GM23338 (cell line): ENCODE results near the gene PCDHA10. TPM values are rescaled to one million over a fixed set of nuclear protein-coding genes. Genes with fewer than 3 reads are reported as not detected.
"Not testable (repeated sequence)": the region's sequence is repeated elsewhere in the genome, so short reads cannot be mapped to it uniquely, and the experiment has no call there.

Source experiments
- ATAC-seq: fragments of 200-7000 bp; cut with Tn5 transposase; 3 replicates; pipeline ENCODE4 v1.9.1; 2020
- DNase-seq: peaks from one replicate; pipeline ENCODE4 v3.0.0-alpha.2; 2015; ENCODE audit warnings: low spot score
- H2AFZ ChIP-seq: fragments of 200-600 bp; sonication (generic); 2 replicates; pipeline ENCODE4 v1.8.0; 2016; ENCODE audit warnings: antibody characterized with exemption, mild to moderate bottlenecking, moderate library complexity
- H3F3A ChIP-seq: fragments of 200-600 bp; sonication (generic); replicated peaks from 2 replicates; pipeline ENCODE4 v1.8.0; 2017; ENCODE audit warnings: antibody characterized with exemption, mixed run types, low read depth
- H3K27ac ChIP-seq: fragments of 200-600 bp; sonication (generic); 2 replicates; pipeline ENCODE4 v1.6.1; 2016; ENCODE audit warnings: low read depth
- H3K27me3 ChIP-seq: fragments of 200-600 bp; sonication (generic); 2 replicates; pipeline ENCODE4 v1.8.0; 2016; ENCODE audit warnings: mild to moderate bottlenecking, mixed run types, moderate library complexity; ENCODE audit not compliant: insufficient read depth
- H3K36me3 ChIP-seq: fragments of 200-600 bp; sonication (generic); 2 replicates; pipeline ENCODE4 v1.8.0; 2016; ENCODE audit warnings: mild to moderate bottlenecking; ENCODE audit not compliant: insufficient read depth
- H3K4me1 ChIP-seq: fragments of 200-600 bp; sonication (generic); 2 replicates; pipeline ENCODE4 v1.8.0; 2016; ENCODE audit warnings: mild to moderate bottlenecking, moderate library complexity; ENCODE audit not compliant: insufficient read depth
- H3K4me2 ChIP-seq: fragments of 200-600 bp; sonication (generic); 2 replicates; pipeline ENCODE4 v1.7.1; 2017; ENCODE audit warnings: mixed run types
- H3K4me3 ChIP-seq: fragments of 200-600 bp; sonication (generic); 2 replicates; pipeline ENCODE4 v1.6.1; 2016; ENCODE audit warnings: mixed run types
- H3K79me2 ChIP-seq: fragments of 200-600 bp; sonication (generic); replicated peaks from 2 replicates; pipeline ENCODE4 v1.8.0; 2017; ENCODE audit warnings: mild to moderate bottlenecking; ENCODE audit not compliant: insufficient read depth
- H3K9me2 ChIP-seq: fragments of 200-600 bp; sonication (generic); 2 replicates; pipeline ENCODE4 v1.8.0; 2017; ENCODE audit not compliant: insufficient read depth
- H4K20me1 ChIP-seq: fragments of 200-600 bp; sonication (generic); replicated peaks from 2 replicates; pipeline ENCODE4 v1.8.0; 2017; ENCODE audit warnings: mild to moderate bottlenecking; ENCODE audit not compliant: insufficient read depth
- H3K27ac Mint-ChIP-seq: 2 replicates; pipeline ENCODE4 v1.8.0; 2020; ENCODE audit warnings: inconsistent platforms, mild to moderate bottlenecking, moderate library complexity, mixed read lengths
- H3K27me3 Mint-ChIP-seq: 3 replicates; pipeline ENCODE4 v1.8.0; 2022; ENCODE audit warnings: low read depth, mild to moderate bottlenecking, moderate library complexity, mixed read lengths, inconsistent platforms; ENCODE audit not compliant: insufficient read depth, poor library complexity
- H3K36me3 Mint-ChIP-seq: 3 replicates; pipeline ENCODE4 v1.8.0; 2021; ENCODE audit warnings: low read depth, mild to moderate bottlenecking, inconsistent platforms, moderate library complexity, mixed read lengths
- H3K4me1 Mint-ChIP-seq: 3 replicates; pipeline ENCODE4 v1.8.0; 2020; ENCODE audit warnings: mild to moderate bottlenecking, inconsistent platforms, mixed read lengths
- H3K4me3 Mint-ChIP-seq: 3 replicates; pipeline ENCODE4 v1.8.0; 2021; ENCODE audit warnings: moderate library complexity, mild to moderate bottlenecking, inconsistent platforms, mixed read lengths
- H3K9me3 Mint-ChIP-seq: 3 replicates; pipeline ENCODE4 v1.8.0; 2020; ENCODE audit warnings: moderate library complexity, mild to moderate bottlenecking, inconsistent platforms, mixed read lengths
- CTCF ChIP-seq, 2 experiments: fragments of 200-600 bp in 1 of 2; sonication (generic) in 1 of 2; conservative IDR thresholded peaks; 2 replicates each; pipeline versions ENCODE4 v1.5.1 to v1.6.1; 2016 to 2017; ENCODE audit warnings: antibody characterized with exemption in 2 of 2, low read depth in 2 of 2, mild to moderate bottlenecking in 2 of 2, moderate library complexity in 1 of 2
- ETS1 ChIP-seq: IDR thresholded peaks from 2 replicates; pipeline ENCODE4 v1.6.1; 2016; ENCODE audit warnings: antibody characterized with exemption
- EZH2 ChIP-seq: fragments of 200-600 bp; sonication (generic); IDR thresholded peaks from one replicate; pipeline ENCODE4 v1.8.0; 2017; ENCODE audit warnings: antibody characterized with exemption, mild to moderate bottlenecking, low read depth; ENCODE audit not compliant: unreplicated experiment
- EZH2phosphoT487 ChIP-seq: fragments of 200-600 bp; sonication (generic); IDR thresholded peaks from one replicate; pipeline ENCODE4 v1.8.1; 2018; ENCODE audit warnings: antibody characterized with exemption; ENCODE audit not compliant: unreplicated experiment
- JUNB ChIP-seq: IDR thresholded peaks from one replicate; pipeline ENCODE4 v1.6.1; 2016; ENCODE audit warnings: antibody characterized with exemption; ENCODE audit not compliant: unreplicated experiment
- polyA plus RNA-seq: library from polyadenylated mRNA; unstranded; fragments of >200 nt; fragmentation: Nextera tagmentation; extraction: Ambion mirVana; gene quantifications from 2 replicates; pipeline ENCODE4 v1.2.1, GENCODE V29; 2016
- total RNA-seq: library from RNA; depleted of rRNA; stranded (reverse); fragments of >200 nt; shearing (Covaris generic); gene quantifications from 2 replicates; pipeline ENCODE4 v1.2.3, GENCODE V29; 2014

The PCDHA10 gene
- total and polyA plus RNA-seq, 2 experiments from 2014 or later, result 3.9 to 11.6 TPM

DNA sequence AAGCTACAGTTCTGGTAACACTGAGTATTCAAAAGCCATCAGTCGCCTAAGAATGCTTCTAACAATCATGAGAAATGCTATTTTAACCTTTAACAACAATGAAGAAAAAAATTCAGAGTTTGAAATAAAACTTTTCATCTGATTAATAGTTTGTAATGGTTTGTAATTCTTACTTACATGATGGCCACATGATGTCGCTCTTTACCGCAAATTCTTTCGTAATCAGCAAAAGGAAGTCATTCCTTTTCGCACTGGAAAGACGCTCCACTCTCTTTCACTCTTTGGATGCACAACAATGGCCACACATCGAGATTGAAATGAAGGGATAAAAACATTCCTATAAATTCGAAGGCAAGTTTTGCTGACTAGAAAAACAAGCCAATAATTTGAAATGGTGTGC lies 21.7 kb upstream of the PCDHA10 start, which contains the start of gene PCDHA7:
Gene PCDHA7 (plus strand): TSS at position 277 of the 400 bp plus-strand sequence. CDS start 115 bp downstream, at position 392.
- Mint-ChIP-seq H3K27me3 (peaks cover 3% of the 10 kb centered on the region), H3K4me1 (no peaks in the 10 kb centered on the region), H3K27ac (peak within 1 kb of the TSS; percentile 51; the same call in 1 of the 2 replicates), H3K36me3 (peaks cover 28% of the 10 kb centered on the region; the same call in 2 of the 3 replicates), H3K9me3 (peaks cover 10% of the 10 kb centered on the region), H3K4me3 (peak within 1 kb of the TSS; percentile 74)
- TF ChIP-seq EZH2phosphoT487 (no peak), ETS1 (no peak), EZH2 (no peak), CTCF (conservative IDR thresholded peaks at IDR 0.05; ENCODE audit: low read depth in 2 of 2) (peak; percentile 64 to 72), JUNB (no peak)
- no peaks in the 10 kb centered on the region for H3K36me3 ChIP-seq
- peak within 1 kb of the TSS; percentile 3; the same call in 1 of the 2 replicates for H3K27ac ChIP-seq
- H3K79me2 ChIP-seq, result no peaks in the 10 kb centered on the region
- no peaks in the 10 kb centered on the region for H3K27me3 ChIP-seq
- DNase-seq (peak; percentile 73), ATAC-seq (no peak; the same call in 1 of the 3 replicates)
- no peaks in the 10 kb centered on the region; the same call in 1 of the 2 replicates for H4K20me1 ChIP-seq
- H3F3A ChIP-seq, result no peaks in the 10 kb centered on the region
- peak within 1 kb of the TSS; percentile 62 for H3K4me3 ChIP-seq
- H2AFZ ChIP-seq, result peak within 1 kb of the TSS; percentile 2; the same call in 1 of the 2 replicates
- no peaks in the 10 kb centered on the region for H3K4me1 ChIP-seq
- peak within 1 kb of the TSS; percentile 72 for H3K4me2 ChIP-seq
- no peaks in the 10 kb centered on the region for H3K9me2 ChIP-seq

DNA sequence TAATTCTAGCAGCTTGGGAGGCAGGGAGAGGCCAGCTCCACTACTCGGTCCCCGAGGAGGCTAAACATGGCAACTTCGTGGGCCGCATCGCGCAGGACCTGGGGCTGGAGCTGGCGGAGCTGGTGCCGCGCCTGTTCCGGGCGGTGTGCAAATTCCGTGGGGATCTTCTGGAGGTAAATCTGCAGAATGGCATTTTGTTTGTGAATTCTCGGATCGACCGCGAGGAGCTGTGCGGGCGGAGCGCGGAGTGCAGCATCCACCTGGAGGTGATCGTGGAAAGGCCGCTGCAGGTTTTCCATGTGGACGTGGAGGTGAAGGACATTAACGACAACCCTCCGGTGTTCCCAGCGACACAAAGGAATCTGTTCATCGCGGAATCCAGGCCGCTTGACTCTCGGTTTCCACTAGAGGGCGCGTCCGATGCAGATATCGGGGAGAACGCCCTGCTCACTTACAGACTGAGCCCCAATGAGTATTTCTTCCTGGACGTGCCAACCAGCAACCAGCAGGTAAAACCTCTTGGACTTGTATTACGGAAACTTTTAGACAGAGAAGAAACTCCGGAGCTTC lies 21.2 kb upstream of the PCDHA10 start:
- H3K4me2 ChIP-seq, result peak overlapping the region; percentile 72
- peaks cover 28% of the 10 kb centered on the region; the same call in 2 of the 3 replicates for H3K36me3 Mint-ChIP-seq
- ATAC-seq, result peak; percentile 90
- H4K20me1 ChIP-seq, H3F3A ChIP-seq, H3K9me2 ChIP-seq, H3K4me1 ChIP-seq, H3K79me2 ChIP-seq, H3K27me3 ChIP-seq, H3K36me3 ChIP-seq, H3K27me3 Mint-ChIP-seq, H3K9me3 Mint-ChIP-seq, H3K4me1 Mint-ChIP-seq: not testable (repeated sequence)
- peak; percentile 44 to 45; a peak in 3 of 4 replicates for TF ChIP-seq CTCF (conservative IDR thresholded peaks at IDR 0.05; ENCODE audit: low read depth in 2 of 2)
- peak overlapping the region; percentile 3; the same call in 1 of the 2 replicates for H3K27ac ChIP-seq
- H3K27ac Mint-ChIP-seq, result peak overlapping the region; percentile 51; the same call in 1 of the 2 replicates
- peak overlapping the region; percentile 74 for H3K4me3 Mint-ChIP-seq
- peak; percentile 56 for DNase-seq
- H3K4me3 ChIP-seq, result peak overlapping the region; percentile 62
- H2AFZ ChIP-seq, result peak overlapping the region; percentile 2; the same call in 1 of the 2 replicates
